ENCODE results near the gene ARHGEF39. TPM values are rescaled to one million over a fixed set of nuclear protein-coding genes. Genes with fewer than 3 reads are reported as not detected.

The ARHGEF39 gene
- total RNA-seq, 4 donors from 2014 or later = 0.27 to 0.45 (median 0.42) TPM; not detected in 1

DNA sequence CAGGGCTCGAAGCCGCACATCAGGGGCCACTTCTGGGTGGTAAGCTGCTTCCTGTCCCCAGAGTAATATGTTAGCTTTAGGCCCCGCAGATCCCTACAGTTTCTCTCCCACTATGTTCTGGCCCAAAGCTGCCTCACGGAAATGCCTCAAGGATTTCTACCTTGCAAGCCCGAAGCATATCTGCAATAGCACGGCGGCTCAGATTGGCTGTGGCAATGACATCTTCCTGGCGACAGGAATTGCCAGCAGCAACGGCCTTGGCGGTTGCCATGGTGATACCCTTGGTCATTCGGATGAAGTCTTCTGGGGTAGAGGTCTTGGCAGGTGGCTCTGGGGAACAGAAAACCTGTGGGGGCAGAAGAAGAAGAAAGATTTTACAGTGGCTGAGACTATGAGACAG, 35.0 kb upstream of the ARHGEF39 start:
- DNase-seq = no peak
- Histone ChIP-seq H3K4me1 (peaks cover 12 to 17% of the 10 kb centered on the region in 2 donors), H3K36me3 (peaks cover 79 to 84% of the 10 kb centered on the region in 2 donors), H3K27ac (no peak overlapping the region), H3K27me3 (no peaks in the 10 kb centered on the region), H3K4me3 (replicated peaks in 1 of 3) (no peak overlapping the region), H3K9me3 (no peaks in the 10 kb centered on the region)
- TF ChIP-seq POLR2A (IDR thresholded peaks at IDR 0.05) = no peak
- TF ChIP-seq, protein P1, sequence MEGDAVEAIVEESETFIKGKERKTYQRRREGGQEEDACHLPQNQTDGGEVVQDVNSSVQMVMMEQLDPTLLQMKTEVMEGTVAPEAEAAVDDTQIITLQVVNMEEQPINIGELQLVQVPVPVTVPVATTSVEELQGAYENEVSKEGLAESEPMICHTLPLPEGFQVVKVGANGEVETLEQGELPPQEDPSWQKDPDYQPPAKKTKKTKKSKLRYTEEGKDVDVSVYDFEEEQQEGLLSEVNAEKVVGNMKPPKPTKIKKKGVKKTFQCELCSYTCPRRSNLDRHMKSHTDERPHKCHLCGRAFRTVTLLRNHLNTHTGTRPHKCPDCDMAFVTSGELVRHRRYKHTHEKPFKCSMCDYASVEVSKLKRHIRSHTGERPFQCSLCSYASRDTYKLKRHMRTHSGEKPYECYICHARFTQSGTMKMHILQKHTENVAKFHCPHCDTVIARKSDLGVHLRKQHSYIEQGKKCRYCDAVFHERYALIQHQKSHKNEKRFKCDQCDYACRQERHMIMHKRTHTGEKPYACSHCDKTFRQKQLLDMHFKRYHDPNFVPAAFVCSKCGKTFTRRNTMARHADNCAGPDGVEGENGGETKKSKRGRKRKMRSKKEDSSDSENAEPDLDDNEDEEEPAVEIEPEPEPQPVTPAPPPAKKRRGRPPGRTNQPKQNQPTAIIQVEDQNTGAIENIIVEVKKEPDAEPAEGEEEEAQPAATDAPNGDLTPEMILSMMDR (IDR thresholded peaks at IDR 0.05) = no peak
- WGBS, 2 donors = 86 to 92% methylated on average over 11 of the region's 11 CpGs
- intact Hi-C loops (cut with DNase I) = no loop called here

DNA sequence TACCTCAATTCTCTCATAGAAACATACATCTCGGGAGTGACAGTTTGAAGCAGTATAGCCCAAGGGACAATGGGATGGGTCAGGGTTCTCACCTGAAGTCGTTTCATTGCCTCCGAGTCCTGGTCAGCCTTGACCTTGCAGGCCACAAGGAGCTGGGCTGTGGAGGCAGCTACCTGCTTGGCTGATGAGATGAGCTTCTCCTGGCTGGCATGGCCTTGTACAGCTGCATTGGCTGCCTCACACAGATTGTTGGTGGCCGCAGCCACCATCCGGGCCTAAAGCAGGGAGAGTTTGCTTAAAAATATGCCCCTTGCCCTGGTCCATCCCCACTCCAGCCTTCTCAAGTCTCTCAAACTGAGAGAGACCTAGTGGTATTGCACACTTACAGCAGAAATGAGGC, 33.2 kb upstream of the ARHGEF39 start:
- WGBS, 2 donors = 91% methylated on average over 5 of the region's 5 CpGs; no CpG with 5 or more reads in 1 of the 2 donors
- DNase-seq = no peak
- no peaks in the 10 kb centered on the region for H3K9me3 ChIP-seq
- peaks cover 61 to 66% of the 10 kb centered on the region in 2 donors for H3K36me3 ChIP-seq
- peak overlapping the region in 2 of 3 donors; percentile 86 to 91 for H3K27ac ChIP-seq
- TF ChIP-seq, protein P1 (IDR thresholded peaks at IDR 0.05) = no peak
- no peak for TF ChIP-seq POLR2A (IDR thresholded peaks at IDR 0.05)
- no peak overlapping the region for H3K4me3 ChIP-seq (replicated peaks in 1 of 3)
- peaks cover 12 to 17% of the 10 kb centered on the region in 2 donors for H3K4me1 ChIP-seq
- no peaks in the 10 kb centered on the region for H3K27me3 ChIP-seq
- intact Hi-C loops (cut with DNase I) = no loop called here

DNA sequence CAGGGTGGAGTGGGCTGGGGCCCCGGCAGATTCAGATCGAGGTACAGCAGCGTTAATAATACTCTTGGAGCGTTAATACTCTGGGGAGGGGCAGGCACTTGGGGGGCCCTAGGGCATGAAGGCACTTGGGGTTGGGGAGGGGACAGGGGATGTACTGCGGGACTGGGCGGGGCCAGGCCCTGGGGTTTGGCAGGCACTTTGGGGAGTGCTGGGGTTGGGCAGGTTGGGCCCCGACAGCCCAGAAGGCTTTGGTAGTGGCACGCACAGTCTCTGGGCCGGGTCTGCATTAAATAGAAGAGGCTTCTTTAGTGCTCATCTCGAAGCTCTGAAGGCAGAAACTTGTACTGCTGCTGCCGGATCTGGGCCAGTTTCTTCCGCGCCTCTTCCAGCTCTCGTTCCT, 32.5 kb upstream of the ARHGEF39 start:
- 85% methylated on average over 12 to 14 of the region's 14 CpGs for WGBS, 2 donors
- intact Hi-C loops (cut with DNase I) = no loop called here
- peaks cover 54 to 59% of the 10 kb centered on the region in 2 donors for H3K36me3 ChIP-seq

DNA sequence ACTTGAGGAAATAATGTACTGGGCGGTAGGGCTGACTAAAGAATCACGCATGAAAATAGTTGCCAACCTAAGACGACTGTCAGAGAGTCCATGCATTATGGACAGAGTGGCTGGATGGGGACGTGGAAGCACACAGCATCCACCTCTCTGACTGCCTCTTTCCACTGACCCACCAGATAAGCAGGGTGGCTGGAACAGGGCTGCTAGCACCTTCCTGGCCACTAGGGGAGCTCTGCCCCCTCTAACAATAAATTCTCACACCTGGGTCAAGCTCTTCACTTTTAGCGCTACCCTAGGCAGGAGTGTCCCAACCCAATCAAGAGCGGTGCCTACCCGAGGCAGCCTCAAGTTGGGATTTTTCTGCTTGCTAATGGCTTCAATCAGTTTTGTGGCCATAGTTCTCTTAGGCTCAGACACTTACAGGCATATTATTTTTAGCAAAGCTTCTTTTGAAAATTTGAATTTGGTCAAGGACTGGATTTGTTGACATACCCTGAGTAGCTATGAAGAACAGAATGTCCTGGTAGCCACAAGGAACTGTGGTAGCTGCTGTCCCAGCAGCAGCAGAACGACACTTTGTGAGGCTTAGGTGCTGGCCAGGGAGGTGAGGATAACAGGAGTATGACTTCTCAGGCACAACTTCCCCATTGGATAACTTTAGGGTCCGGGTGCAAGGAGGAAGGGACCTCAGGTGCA, 31.7 kb upstream of the ARHGEF39 start:
- Histone ChIP-seq H3K9me3 (no peaks in the 10 kb centered on the region), H3K4me1 (peaks cover 12 to 17% of the 10 kb centered on the region in 2 donors), H3K36me3 (peaks cover 45 to 51% of the 10 kb centered on the region in 2 donors), H3K4me3 (replicated peaks in 1 of 3) (no peak overlapping the region), H3K27me3 (no peaks in the 10 kb centered on the region), H3K27ac (peak overlapping the region; percentile 81 to 91 (median 86))
- 32 to 42% methylated on average over 9 of the region's 9 CpGs for WGBS, 2 donors
- intact Hi-C loops (cut with DNase I) = no loop called here
- DNase-seq = peak; percentile 69 to 73
- peak in 1 of 2 donors; percentile 50 for TF ChIP-seq POLR2A (IDR thresholded peaks at IDR 0.05)
- TF ChIP-seq, protein P1 (IDR thresholded peaks at IDR 0.05) = peak; percentile 75 to 97 (median 88)

More for the DNA sequence above, 32.5 kb upstream of the ARHGEF39 start:
- Histone ChIP-seq H3K4me3 (replicated peaks in 1 of 3) (no peak overlapping the region), H3K4me1 (peaks cover 12 to 17% of the 10 kb centered on the region in 2 donors), H3K27ac (peak overlapping the region; percentile 81 to 91 (median 86)), H3K27me3 (no peaks in the 10 kb centered on the region), H3K9me3 (no peaks in the 10 kb centered on the region)
- no peak for TF ChIP-seq POLR2A (IDR thresholded peaks at IDR 0.05)
- TF ChIP-seq, protein P1 (IDR thresholded peaks at IDR 0.05) = no peak
- DNase-seq = no peak

DNA sequence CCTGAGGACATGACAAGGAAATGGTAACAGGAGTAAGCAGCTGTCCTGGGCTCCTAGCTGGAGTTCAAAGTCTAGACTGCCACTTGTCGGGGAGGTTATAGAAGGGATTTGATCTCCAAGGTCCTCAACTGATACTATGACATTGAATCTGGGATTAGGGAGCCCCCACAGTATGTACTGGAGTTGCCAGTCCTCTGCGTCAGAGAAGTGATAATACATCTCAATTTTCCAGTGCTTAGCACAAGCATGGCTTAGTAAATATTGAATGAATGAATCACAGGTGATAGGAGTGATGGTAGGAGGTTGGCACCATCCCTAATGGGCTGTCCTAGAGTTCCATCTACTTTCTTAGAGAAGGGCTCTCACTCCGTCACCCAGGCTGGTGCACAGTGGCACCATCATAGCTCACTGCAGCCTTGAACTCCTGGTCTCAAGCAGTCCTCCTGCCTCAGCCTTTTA, 31.0 kb upstream of the ARHGEF39 start:
- intact Hi-C loops (cut with DNase I) = no loop called here
- peaks cover 12 to 17% of the 10 kb centered on the region in 2 donors for H3K4me1 ChIP-seq
- H3K27ac ChIP-seq = peak overlapping the region; percentile 64 to 91 (median 86)
- DNase-seq = no peak
- TF ChIP-seq, protein P1 (IDR thresholded peaks at IDR 0.05) = no peak
- no peak for TF ChIP-seq POLR2A (IDR thresholded peaks at IDR 0.05)
- WGBS, 2 donors = 98 to 100% methylated on average over 3 of the region's 3 CpGs
- H3K4me3 ChIP-seq (replicated peaks in 1 of 3) = no peak overlapping the region
- H3K27me3 ChIP-seq = no peaks in the 10 kb centered on the region
- H3K9me3 ChIP-seq = no peaks in the 10 kb centered on the region
- peaks cover 38 to 44% of the 10 kb centered on the region in 2 donors for H3K36me3 ChIP-seq

Measured in thyroid gland (tissue), 4 donors.